ENCODE data around the gene PIGN.

GRCh38 chr18:62226047-62226446 lies 39.2 kb upstream of the PIGN start:
- TF ChIP-seq, protein P1, sequence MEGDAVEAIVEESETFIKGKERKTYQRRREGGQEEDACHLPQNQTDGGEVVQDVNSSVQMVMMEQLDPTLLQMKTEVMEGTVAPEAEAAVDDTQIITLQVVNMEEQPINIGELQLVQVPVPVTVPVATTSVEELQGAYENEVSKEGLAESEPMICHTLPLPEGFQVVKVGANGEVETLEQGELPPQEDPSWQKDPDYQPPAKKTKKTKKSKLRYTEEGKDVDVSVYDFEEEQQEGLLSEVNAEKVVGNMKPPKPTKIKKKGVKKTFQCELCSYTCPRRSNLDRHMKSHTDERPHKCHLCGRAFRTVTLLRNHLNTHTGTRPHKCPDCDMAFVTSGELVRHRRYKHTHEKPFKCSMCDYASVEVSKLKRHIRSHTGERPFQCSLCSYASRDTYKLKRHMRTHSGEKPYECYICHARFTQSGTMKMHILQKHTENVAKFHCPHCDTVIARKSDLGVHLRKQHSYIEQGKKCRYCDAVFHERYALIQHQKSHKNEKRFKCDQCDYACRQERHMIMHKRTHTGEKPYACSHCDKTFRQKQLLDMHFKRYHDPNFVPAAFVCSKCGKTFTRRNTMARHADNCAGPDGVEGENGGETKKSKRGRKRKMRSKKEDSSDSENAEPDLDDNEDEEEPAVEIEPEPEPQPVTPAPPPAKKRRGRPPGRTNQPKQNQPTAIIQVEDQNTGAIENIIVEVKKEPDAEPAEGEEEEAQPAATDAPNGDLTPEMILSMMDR (IDR thresholded peaks at IDR 0.05; ENCODE audit: poor library complexity, severe bottlenecking), result no peak
- TF ChIP-seq POLR2AphosphoS5 (IDR thresholded peaks at IDR 0.05) (no peak), TAF1 (IDR thresholded peaks at IDR 0.05; ENCODE audit: low read depth) (no peak), EP300 (conservative IDR thresholded peaks at IDR 0.05; ENCODE audit: poor library complexity, severe bottlenecking) (no peak), RAD21 (conservative IDR thresholded peaks at IDR 0.05) (no peak)
- TF ChIP-seq, protein P2, sequence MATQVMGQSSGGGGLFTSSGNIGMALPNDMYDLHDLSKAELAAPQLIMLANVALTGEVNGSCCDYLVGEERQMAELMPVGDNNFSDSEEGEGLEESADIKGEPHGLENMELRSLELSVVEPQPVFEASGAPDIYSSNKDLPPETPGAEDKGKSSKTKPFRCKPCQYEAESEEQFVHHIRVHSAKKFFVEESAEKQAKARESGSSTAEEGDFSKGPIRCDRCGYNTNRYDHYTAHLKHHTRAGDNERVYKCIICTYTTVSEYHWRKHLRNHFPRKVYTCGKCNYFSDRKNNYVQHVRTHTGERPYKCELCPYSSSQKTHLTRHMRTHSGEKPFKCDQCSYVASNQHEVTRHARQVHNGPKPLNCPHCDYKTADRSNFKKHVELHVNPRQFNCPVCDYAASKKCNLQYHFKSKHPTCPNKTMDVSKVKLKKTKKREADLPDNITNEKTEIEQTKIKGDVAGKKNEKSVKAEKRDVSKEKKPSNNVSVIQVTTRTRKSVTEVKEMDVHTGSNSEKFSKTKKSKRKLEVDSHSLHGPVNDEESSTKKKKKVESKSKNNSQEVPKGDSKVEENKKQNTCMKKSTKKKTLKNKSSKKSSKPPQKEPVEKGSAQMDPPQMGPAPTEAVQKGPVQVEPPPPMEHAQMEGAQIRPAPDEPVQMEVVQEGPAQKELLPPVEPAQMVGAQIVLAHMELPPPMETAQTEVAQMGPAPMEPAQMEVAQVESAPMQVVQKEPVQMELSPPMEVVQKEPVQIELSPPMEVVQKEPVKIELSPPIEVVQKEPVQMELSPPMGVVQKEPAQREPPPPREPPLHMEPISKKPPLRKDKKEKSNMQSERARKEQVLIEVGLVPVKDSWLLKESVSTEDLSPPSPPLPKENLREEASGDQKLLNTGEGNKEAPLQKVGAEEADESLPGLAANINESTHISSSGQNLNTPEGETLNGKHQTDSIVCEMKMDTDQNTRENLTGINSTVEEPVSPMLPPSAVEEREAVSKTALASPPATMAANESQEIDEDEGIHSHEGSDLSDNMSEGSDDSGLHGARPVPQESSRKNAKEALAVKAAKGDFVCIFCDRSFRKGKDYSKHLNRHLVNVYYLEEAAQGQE (IDR thresholded peaks at IDR 0.05; ENCODE audit: borderline replicate concordance), result no peak

Data from neural cell (in vitro differentiated cells).